ENCODE results near the gene FGR.

FGR gene

GRCh38 chr1:27564710-27565649 is 70.0 kb downstream of the FGR start:
- DNase-seq: no peak

- DNase-seq: no peak
Measured at GRCh38 chr1:27563591-27564471, 71.2 kb downstream of the FGR start.

- DNase-seq: no peak
Measured at GRCh38 chr1:27563341-27563590, 71.7 kb downstream of the FGR start.

- DNase-seq: no peak
Measured at GRCh38 chr1:27562534-27563340, 72.2 kb downstream of the FGR start.

Measured in activated CD4-positive, alpha-beta T cell treated with anti-CD3 and anti-CD28 coated beads for 48 hours (primary cell).